C4-2B (cell line): ENCODE measurements around the gene C20orf141.
A peak's percentile ranks its signal among the peaks of the same experiment; 100 is the strongest.

Experiments used
- H3K27ac ChIP-seq: fragments of 450-650 bp; 2 replicates; pipeline ENCODE4 v1.5.1; 2017
- ZFX ChIP-seq: fragments of 450-650 bp; IDR thresholded peaks from 2 replicates; pipeline ENCODE4 v1.6.1; 2017
- TF ChIP-seq, protein P1 (sequence below): fragments of 450-650 bp; conservative IDR thresholded peaks from 2 replicates; pipeline ENCODE4 v1.5.1; 2017; ENCODE audit warnings: mild to moderate bottlenecking

C20orf141 gene, protein sequence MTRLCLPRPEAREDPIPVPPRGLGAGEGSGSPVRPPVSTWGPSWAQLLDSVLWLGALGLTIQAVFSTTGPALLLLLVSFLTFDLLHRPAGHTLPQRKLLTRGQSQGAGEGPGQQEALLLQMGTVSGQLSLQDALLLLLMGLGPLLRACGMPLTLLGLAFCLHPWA

DNA sequence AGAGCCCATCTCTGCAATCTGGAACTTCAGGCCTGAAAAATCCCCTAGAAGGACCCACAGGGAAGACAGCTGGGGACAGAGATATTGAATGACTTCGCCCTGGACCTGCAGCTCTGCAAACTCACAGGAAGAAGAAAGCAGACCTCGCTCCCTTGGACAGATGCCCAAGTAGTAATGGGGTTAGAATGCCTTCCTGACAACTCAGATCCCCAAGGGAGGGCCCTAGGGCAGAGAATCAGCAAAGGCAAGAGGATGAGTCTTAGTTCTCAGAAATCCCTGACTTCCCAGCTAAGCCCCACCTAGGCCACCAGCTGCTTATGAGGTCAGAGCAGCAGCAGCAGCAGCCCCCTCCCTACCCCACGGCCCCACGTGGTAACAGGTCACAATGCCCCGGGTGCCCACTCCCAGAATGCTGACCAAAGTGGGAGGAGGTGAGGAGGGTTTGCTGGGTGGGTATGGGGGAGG, at the start of gene C20orf141:
TSS of gene C20orf141 (plus strand) at position 401 of the 465 bp plus-strand sequence. CDS start 198 bp downstream, outside the sequence.
- no peak within 1 kb of the TSS for H3K27ac ChIP-seq
- TF ChIP-seq ZFX = no peak
- TF ChIP-seq, protein P1, sequence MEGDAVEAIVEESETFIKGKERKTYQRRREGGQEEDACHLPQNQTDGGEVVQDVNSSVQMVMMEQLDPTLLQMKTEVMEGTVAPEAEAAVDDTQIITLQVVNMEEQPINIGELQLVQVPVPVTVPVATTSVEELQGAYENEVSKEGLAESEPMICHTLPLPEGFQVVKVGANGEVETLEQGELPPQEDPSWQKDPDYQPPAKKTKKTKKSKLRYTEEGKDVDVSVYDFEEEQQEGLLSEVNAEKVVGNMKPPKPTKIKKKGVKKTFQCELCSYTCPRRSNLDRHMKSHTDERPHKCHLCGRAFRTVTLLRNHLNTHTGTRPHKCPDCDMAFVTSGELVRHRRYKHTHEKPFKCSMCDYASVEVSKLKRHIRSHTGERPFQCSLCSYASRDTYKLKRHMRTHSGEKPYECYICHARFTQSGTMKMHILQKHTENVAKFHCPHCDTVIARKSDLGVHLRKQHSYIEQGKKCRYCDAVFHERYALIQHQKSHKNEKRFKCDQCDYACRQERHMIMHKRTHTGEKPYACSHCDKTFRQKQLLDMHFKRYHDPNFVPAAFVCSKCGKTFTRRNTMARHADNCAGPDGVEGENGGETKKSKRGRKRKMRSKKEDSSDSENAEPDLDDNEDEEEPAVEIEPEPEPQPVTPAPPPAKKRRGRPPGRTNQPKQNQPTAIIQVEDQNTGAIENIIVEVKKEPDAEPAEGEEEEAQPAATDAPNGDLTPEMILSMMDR = no peak

- TF ChIP-seq ZFX = peak; percentile 20; the same call in 1 of the 2 replicates
- TF ChIP-seq, protein P1 = no peak
- peak overlapping the region; percentile 87 for H3K27ac ChIP-seq
Measured at GRCh38 chr20:2767768-2768631, 46.8 kb upstream of the C20orf141 start.

- TF ChIP-seq, protein P1 = no peak
- no peak for TF ChIP-seq ZFX
Measured at GRCh38 chr20:2768632-2769015, 46.2 kb upstream of the C20orf141 start.

DNA sequence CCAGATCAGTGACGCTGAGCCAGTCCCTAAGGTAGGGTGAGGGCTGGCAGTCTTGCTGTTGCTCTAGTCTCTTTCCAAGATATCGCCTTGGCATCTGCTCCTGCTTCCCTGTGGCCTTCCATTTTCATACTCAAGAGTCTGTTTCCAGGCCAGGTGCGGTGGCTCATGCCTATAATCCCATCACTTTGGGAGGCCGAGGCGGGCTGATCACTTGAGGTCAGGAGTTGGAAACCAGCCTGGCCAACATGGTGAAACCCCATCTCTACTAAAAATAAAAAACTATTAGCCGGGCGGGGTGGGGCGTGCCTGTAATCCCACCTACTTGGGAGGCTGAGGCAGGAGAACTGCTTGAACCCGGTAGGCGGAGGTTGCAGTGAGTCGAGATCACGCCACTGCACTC, 44.7 kb upstream of the C20orf141 start:
- H3K27ac ChIP-seq = peak overlapping the region; percentile 87; the same call in 1 of the 2 replicates

More at GRCh38 chr20:2768632-2769015, 46.2 kb upstream of the C20orf141 start:
- H3K27ac ChIP-seq = peak overlapping the region; percentile 87

- no peak overlapping the region for H3K27ac ChIP-seq
- TF ChIP-seq ZFX = no peak
- TF ChIP-seq, protein P1 = no peak
Measured at GRCh38 chr20:2771631-2772080, 43.1 kb upstream of the C20orf141 start.

DNA sequence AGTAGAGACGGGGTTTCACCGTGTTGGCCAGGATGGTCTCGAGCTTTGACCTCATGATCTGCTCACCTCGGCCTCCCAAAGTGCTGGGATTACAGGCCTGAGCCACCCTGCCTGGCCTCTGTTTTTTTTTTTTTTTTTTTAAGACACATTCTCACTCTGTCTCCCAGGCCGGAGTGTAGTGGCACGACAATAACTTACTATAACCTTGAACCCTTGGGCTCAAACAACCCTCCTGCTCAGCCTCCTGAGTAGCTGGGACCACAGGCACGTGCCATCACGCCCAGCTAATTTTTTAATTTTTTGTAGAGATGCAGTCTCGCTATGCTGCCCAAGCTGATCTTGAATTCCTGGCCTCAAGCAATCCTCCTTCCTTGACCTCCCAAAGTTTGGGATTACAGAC, 41.0 kb upstream of the C20orf141 start:
- TF ChIP-seq, protein P1 = no peak
- no peak for TF ChIP-seq ZFX
- no peak overlapping the region for H3K27ac ChIP-seq

- no peak overlapping the region for H3K27ac ChIP-seq
- TF ChIP-seq ZFX = no peak
- TF ChIP-seq, protein P1 = no peak
Measured at GRCh38 chr20:2775139-2775538, 39.6 kb upstream of the C20orf141 start.
